ENCODE results near the gene UPF3A.

GRCh38 chr13:114256547-114256946 lies 24.9 kb upstream of the UPF3A start:
- TF ChIP-seq BRCA1 (IDR thresholded peaks at IDR 0.05; ENCODE audit: low read depth, low read length) (no peak), STAT3 (IDR thresholded peaks at IDR 0.05; ENCODE audit: low read depth, low read length) (no peak), MYC (IDR thresholded peaks at IDR 0.05; ENCODE audit: insufficient read depth, insufficient read length, insufficient replicate concordance, low read length, severe bottlenecking) (no peak)

Data from GM12878 (cell line).